HEK293 (cell line): Measurements from ENCODE around the gene PCK1.
A peak's percentile ranks its signal among the peaks of the same experiment; 100 is the strongest.

ENCODE experiments used
- CTCF ChIA-PET: fragments of 350-600 bp; formaldehyde crosslinking; extraction: SDS; loops from one replicate; lab custom pipeline; 2021; ENCODE audit warnings: antibody characterized with exemption; lab: Yijun Ruan, JAX
- POLR2A ChIA-PET: fragments of 300-600 bp; formaldehyde crosslinking; extraction: SDS; loops from one replicate; lab custom pipeline; 2020; ENCODE audit warnings: antibody characterized with exemption, inconsistent platforms; lab: Yijun Ruan, JAX
- H3K27ac ChIP-seq: fragments of 200-500 bp; sonication (Bioruptor generic); 2 replicates; pipeline ENCODE4 v1.5.1; 2014; ENCODE audit warnings: low read depth, low read length, control low read depth, inconsistent platforms; ENCODE audit errors: extremely low read depth
- H3K36me3 ChIP-seq, 2 experiments: fragments of 200-500 bp in 1 of 2; sonication (Bioruptor generic) in 1 of 2; 1 replicate in 1 of 2; 2 replicates in 1 of 2; pipeline ENCODE4 v1.5.1; 2014 to 2017; ENCODE audit warnings: inconsistent platforms in 2 of 2, low read length in 2 of 2; ENCODE audit not compliant: control insufficient read depth in 2 of 2, insufficient read depth in 1 of 2
- H3K4me1 ChIP-seq: fragments of 200-500 bp; sonication (Bioruptor generic); 2 replicates; pipeline ENCODE4 v1.5.1; 2014; ENCODE audit warnings: mild to moderate bottlenecking, low read length, inconsistent platforms; ENCODE audit not compliant: control insufficient read depth, insufficient read depth
- H3K4me3 ChIP-seq: 2 replicates; pipeline ENCODE4 v1.5.1; 2011; ENCODE audit warnings: low read depth, mild to moderate bottlenecking, control low read depth, low read length, moderate library complexity
- H3K9me3 ChIP-seq: fragments of 200-500 bp; sonication (Bioruptor generic); 2 replicates; pipeline ENCODE4 v1.5.1; 2014; ENCODE audit warnings: low read depth, low read length, inconsistent platforms; ENCODE audit not compliant: control insufficient read depth, insufficient read depth
- BCL6B ChIP-seq: fragments of 450-650 bp; formaldehyde crosslinking; IDR thresholded peaks from 2 replicates; pipeline ENCODE4 v1.5.1; 2017; ENCODE audit warnings: missing biosample characterization, missing genetic modification characterization
- HOXD13 ChIP-seq: sonication (generic); formaldehyde crosslinking; IDR thresholded peaks from 2 replicates; pipeline ENCODE4 v1.8.0; 2022; ENCODE audit warnings: missing genetic modification reagents, borderline replicate concordance
- KLF1 ChIP-seq: fragments of 450-650 bp; formaldehyde crosslinking; IDR thresholded peaks from 2 replicates; pipeline ENCODE4 v1.5.1; 2016; ENCODE audit warnings: missing biosample characterization, missing genetic modification characterization
- RBAK ChIP-seq: fragments of 450-650 bp; formaldehyde crosslinking; IDR thresholded peaks from 2 replicates; pipeline ENCODE4 v1.5.1; 2016; ENCODE audit warnings: missing biosample characterization, missing genetic modification characterization
- SETDB1 ChIP-seq: IDR thresholded peaks from one replicate; pipeline ENCODE4 v1.6.1; 2017; ENCODE audit warnings: mild to moderate bottlenecking, low read length, moderate library complexity, mixed read lengths; ENCODE audit not compliant: insufficient read length
- SP7 ChIP-seq: fragments of 450-650 bp; formaldehyde crosslinking; IDR thresholded peaks from 2 replicates; pipeline ENCODE4 v1.5.1; 2016; ENCODE audit warnings: missing biosample characterization, missing genetic modification characterization
- TRIM28 ChIP-seq: IDR thresholded peaks from 2 replicates; pipeline ENCODE4 v1.6.1; 2011; ENCODE audit warnings: low read length, control low read depth, borderline replicate concordance
- ZBTB11 ChIP-seq: fragments of 450-650 bp; formaldehyde crosslinking; conservative IDR thresholded peaks from 2 replicates; pipeline ENCODE4 v1.5.1; 2016; ENCODE audit warnings: low read depth, missing biosample characterization, missing genetic modification characterization
- ZNF155 ChIP-seq: fragments of 450-650 bp; formaldehyde crosslinking; IDR thresholded peaks from 2 replicates; pipeline ENCODE4 v1.5.1; 2016; ENCODE audit warnings: missing biosample characterization, missing genetic modification characterization
- ZNF16 ChIP-seq: fragments of 450-650 bp; formaldehyde crosslinking; IDR thresholded peaks from 2 replicates; pipeline ENCODE4 v1.5.1; 2016; ENCODE audit warnings: low read depth, missing biosample characterization, missing genetic modification characterization
- ZNF223 ChIP-seq: fragments of 450-650 bp; formaldehyde crosslinking; IDR thresholded peaks from 2 replicates; pipeline ENCODE4 v1.5.1; 2016; ENCODE audit warnings: missing biosample characterization, missing genetic modification characterization
- ZNF302 ChIP-seq: fragments of 450-650 bp; formaldehyde crosslinking; IDR thresholded peaks from 2 replicates; pipeline ENCODE4 v1.5.1; 2016; ENCODE audit warnings: missing biosample characterization, missing genetic modification characterization, low read depth
- ZNF362 ChIP-seq: fragments of 450-650 bp; formaldehyde crosslinking; IDR thresholded peaks from 2 replicates; pipeline ENCODE4 v1.5.1; 2016; ENCODE audit warnings: missing biosample characterization, missing genetic modification characterization
- ZNF473 ChIP-seq: fragments of 450-650 bp; formaldehyde crosslinking; IDR thresholded peaks from 2 replicates; pipeline ENCODE4 v1.5.1; 2017; ENCODE audit warnings: missing biosample characterization, missing genetic modification characterization
- ZNF530 ChIP-seq: fragments of 450-650 bp; formaldehyde crosslinking; IDR thresholded peaks from 2 replicates; pipeline ENCODE4 v1.5.1; 2016; ENCODE audit warnings: low read depth, missing biosample characterization, missing genetic modification characterization
- ZNF558 ChIP-seq: fragments of 450-650 bp; formaldehyde crosslinking; IDR thresholded peaks from 2 replicates; pipeline ENCODE4 v1.5.1; 2016; ENCODE audit warnings: missing biosample characterization, missing genetic modification characterization
- ZSCAN30 ChIP-seq: fragments of 450-650 bp; IDR thresholded peaks from 2 replicates; pipeline ENCODE4 v1.5.1; 2018; ENCODE audit warnings: missing biosample characterization, mild to moderate bottlenecking, missing genetic modification characterization, moderate library complexity
- ZXDB ChIP-seq: fragments of 450-650 bp; formaldehyde crosslinking; IDR thresholded peaks from 2 replicates; pipeline ENCODE4 v1.5.1; 2016; ENCODE audit warnings: missing biosample characterization, missing genetic modification characterization
- TF ChIP-seq, protein P1 (sequence below): fragments of 450-650 bp; formaldehyde crosslinking; IDR thresholded peaks from 2 replicates; pipeline ENCODE4 v1.5.1; 2016; ENCODE audit warnings: missing biosample characterization, missing genetic modification characterization, borderline replicate concordance
- TF ChIP-seq, protein P2 (sequence below): fragments of 450-650 bp; formaldehyde crosslinking; IDR thresholded peaks from 2 replicates; pipeline ENCODE4 v1.5.1; 2016; ENCODE audit warnings: missing biosample characterization, missing genetic modification characterization

Gene PCK1

DNA sequence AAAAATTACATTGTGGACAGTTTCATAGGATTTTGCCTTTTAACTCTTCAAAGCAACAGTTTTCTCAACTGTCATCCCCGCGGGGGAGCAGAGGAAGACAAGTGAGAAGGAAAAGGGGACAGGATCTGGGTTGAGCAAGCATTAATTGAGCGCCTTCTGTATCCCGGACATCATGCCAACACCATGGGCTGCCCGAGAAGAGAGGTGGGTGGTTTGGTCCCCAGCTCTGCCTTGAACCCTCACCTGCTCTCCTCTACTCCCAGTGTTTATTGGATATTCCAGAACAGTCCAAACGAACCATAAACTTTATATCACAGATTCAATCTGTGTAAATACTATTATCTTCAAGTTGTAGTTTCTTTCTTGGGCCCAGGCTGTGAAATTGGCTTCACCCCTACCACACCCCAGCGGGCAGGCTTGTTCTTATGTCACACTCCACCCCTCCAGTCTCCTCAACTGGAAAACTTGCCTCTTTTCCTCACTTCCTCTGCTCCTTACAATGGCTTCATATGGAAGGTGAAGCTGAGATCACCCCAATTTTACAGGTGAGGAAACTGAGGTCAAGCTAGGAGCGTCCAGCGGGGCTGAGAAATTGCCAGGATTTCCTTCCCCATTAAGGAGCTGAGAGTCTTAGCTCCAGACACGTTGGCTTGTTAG lies 6.0 kb downstream of the PCK1 start:
- ChIA-PET CTCF (interaction anchor here (1.0 to 3.1 kb wide), 2 partner anchors 7 to 521 kb away, joined by 3 to 11 read pairs; no protein-coding TSS in a partner anchor), POLR2A (no interaction called here)
- Histone ChIP-seq H3K4me3 (no peak overlapping the region), H3K27ac (no peak overlapping the region), H3K36me3 (peaks cover 0 to 15% of the 10 kb centered on the region in 2 experiments; a peak in 1 of 3 replicates), H3K9me3 (no peaks in the 10 kb centered on the region), H3K4me1 (no peaks in the 10 kb centered on the region)
- TF ChIP-seq HOXD13 (no peak), KLF1 (0 out of 2 replicates have a peak, but pooled peaks have one; percentile 31)

- CTCF ChIA-PET = interaction anchor here (0.8 kb wide), 1 partner anchor 16 kb away, joined by 4 read pairs; no protein-coding TSS in a partner anchor
- no peaks in the 10 kb centered on the region for H3K9me3 ChIP-seq
- H3K36me3 ChIP-seq = peaks cover 0 to 15% of the 10 kb centered on the region in 2 experiments; a peak in 1 of 3 replicates
- no peaks in the 10 kb centered on the region for H3K4me1 ChIP-seq
- H3K4me3 ChIP-seq = no peak overlapping the region
- POLR2A ChIA-PET = no interaction called here
- H3K27ac ChIP-seq = no peak overlapping the region
- TF ChIP-seq ZNF155 (tag by site-specific recombination) (no peak), SETDB1 (no peak), ZBTB11 (tag by site-specific recombination) (no peak), ZNF362 (no peak), ZSCAN30 (tag by site-specific recombination) (no peak), ZNF473 (no peak), ZNF223 (no peak), ZNF558 (tag by site-specific recombination) (no peak), ZNF302 (no peak), TRIM28 (no peak), ZXDB (tag by site-specific recombination) (no peak), ZNF530 (tag by site-specific recombination) (no peak), RBAK (tag by site-specific recombination) (no peak), ZNF16 (tag by site-specific recombination) (no peak), SP7 (no peak), BCL6B (tag by site-specific recombination) (no peak)
- TF ChIP-seq, protein P1, sequence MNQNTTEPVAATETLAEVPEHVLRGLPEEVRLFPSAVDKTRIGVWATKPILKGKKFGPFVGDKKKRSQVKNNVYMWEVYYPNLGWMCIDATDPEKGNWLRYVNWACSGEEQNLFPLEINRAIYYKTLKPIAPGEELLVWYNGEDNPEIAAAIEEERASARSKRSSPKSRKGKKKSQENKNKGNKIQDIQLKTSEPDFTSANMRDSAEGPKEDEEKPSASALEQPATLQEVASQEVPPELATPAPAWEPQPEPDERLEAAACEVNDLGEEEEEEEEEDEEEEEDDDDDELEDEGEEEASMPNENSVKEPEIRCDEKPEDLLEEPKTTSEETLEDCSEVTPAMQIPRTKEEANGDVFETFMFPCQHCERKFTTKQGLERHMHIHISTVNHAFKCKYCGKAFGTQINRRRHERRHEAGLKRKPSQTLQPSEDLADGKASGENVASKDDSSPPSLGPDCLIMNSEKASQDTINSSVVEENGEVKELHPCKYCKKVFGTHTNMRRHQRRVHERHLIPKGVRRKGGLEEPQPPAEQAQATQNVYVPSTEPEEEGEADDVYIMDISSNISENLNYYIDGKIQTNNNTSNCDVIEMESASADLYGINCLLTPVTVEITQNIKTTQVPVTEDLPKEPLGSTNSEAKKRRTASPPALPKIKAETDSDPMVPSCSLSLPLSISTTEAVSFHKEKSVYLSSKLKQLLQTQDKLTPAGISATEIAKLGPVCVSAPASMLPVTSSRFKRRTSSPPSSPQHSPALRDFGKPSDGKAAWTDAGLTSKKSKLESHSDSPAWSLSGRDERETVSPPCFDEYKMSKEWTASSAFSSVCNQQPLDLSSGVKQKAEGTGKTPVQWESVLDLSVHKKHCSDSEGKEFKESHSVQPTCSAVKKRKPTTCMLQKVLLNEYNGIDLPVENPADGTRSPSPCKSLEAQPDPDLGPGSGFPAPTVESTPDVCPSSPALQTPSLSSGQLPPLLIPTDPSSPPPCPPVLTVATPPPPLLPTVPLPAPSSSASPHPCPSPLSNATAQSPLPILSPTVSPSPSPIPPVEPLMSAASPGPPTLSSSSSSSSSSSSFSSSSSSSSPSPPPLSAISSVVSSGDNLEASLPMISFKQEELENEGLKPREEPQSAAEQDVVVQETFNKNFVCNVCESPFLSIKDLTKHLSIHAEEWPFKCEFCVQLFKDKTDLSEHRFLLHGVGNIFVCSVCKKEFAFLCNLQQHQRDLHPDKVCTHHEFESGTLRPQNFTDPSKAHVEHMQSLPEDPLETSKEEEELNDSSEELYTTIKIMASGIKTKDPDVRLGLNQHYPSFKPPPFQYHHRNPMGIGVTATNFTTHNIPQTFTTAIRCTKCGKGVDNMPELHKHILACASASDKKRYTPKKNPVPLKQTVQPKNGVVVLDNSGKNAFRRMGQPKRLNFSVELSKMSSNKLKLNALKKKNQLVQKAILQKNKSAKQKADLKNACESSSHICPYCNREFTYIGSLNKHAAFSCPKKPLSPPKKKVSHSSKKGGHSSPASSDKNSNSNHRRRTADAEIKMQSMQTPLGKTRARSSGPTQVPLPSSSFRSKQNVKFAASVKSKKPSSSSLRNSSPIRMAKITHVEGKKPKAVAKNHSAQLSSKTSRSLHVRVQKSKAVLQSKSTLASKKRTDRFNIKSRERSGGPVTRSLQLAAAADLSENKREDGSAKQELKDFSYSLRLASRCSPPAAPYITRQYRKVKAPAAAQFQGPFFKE (tag by site-specific recombination) = no peak
- TF ChIP-seq, protein P2, sequence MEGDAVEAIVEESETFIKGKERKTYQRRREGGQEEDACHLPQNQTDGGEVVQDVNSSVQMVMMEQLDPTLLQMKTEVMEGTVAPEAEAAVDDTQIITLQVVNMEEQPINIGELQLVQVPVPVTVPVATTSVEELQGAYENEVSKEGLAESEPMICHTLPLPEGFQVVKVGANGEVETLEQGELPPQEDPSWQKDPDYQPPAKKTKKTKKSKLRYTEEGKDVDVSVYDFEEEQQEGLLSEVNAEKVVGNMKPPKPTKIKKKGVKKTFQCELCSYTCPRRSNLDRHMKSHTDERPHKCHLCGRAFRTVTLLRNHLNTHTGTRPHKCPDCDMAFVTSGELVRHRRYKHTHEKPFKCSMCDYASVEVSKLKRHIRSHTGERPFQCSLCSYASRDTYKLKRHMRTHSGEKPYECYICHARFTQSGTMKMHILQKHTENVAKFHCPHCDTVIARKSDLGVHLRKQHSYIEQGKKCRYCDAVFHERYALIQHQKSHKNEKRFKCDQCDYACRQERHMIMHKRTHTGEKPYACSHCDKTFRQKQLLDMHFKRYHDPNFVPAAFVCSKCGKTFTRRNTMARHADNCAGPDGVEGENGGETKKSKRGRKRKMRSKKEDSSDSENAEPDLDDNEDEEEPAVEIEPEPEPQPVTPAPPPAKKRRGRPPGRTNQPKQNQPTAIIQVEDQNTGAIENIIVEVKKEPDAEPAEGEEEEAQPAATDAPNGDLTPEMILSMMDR (tag by site-specific recombination) = no peak
Observed at GRCh38 chr20:57567471-57568079, 6.7 kb downstream of the PCK1 start.
